SH-SY5Y (cell line): Measurements from ENCODE around the gene NUDT11.

Experiments
- GATA2 ChIP-seq: IDR thresholded peaks from 2 replicates; pipeline ENCODE4 v1.6.1; 2011; ENCODE audit warnings: mild to moderate bottlenecking, low read depth, low read length
- GATA3 ChIP-seq: IDR thresholded peaks from 2 replicates; pipeline ENCODE4 v1.6.1; 2011; ENCODE audit warnings: low read depth, mild to moderate bottlenecking, low read length, moderate library complexity

GRCh38 chrX:51496501-51497291 lies at the start of gene NUDT11:
- TF ChIP-seq GATA3 (no peak), GATA2 (no peak)
